Activated CD4-positive, alpha-beta T cell treated with anti-CD3 and anti-CD28 coated beads, Interleukin-2, amount 10 ng/mL, durations not matched to agents 7 days and 5 days (primary cell): ENCODE data around the gene FBXW8. TPM values are rescaled to one million over a fixed set of nuclear protein-coding genes. Genes with fewer than 3 reads are reported as not detected.

Experiments used
- CTCF ChIA-PET: fragments of 350-600 bp; sonication (Branson Sonifier 250); formaldehyde crosslinking; loops from one replicate; lab custom pipeline; 2021; ENCODE audit warnings: antibody characterized with exemption; lab: Charles Lee
- POLR2A ChIA-PET: fragments of 350-600 bp; sonication (Branson Sonifier 250); formaldehyde crosslinking; loops from one replicate; lab custom pipeline; 2021; ENCODE audit warnings: antibody characterized with exemption; lab: Charles Lee
- DNase-seq: peaks from one replicate; pipeline ENCODE4 v3.0.0-alpha.2; 2020
- H3K27ac Mint-ChIP-seq: one replicate; pipeline ENCODE4 v1.8.0; 2021; ENCODE audit warnings: mild to moderate bottlenecking, moderate library complexity, mixed read lengths
- H3K27me3 Mint-ChIP-seq: one replicate; pipeline ENCODE4 v1.8.0; 2021; ENCODE audit warnings: mixed read lengths
- H3K36me3 Mint-ChIP-seq: one replicate; pipeline ENCODE4 v1.8.0; 2021; ENCODE audit warnings: low read depth, mixed read lengths
- H3K4me1 Mint-ChIP-seq: one replicate; pipeline ENCODE4 v1.8.0; 2021; ENCODE audit warnings: mixed read lengths
- H3K4me3 Mint-ChIP-seq: one replicate; pipeline ENCODE4 v1.8.0; 2021; ENCODE audit warnings: mild to moderate bottlenecking, moderate library complexity, mixed read lengths
- H3K9me3 Mint-ChIP-seq: one replicate; pipeline ENCODE4 v1.8.0; 2021; ENCODE audit warnings: mixed read lengths
- total RNA-seq, 2 experiments: library from RNA; stranded (reverse); gene quantifications; one replicate each; pipeline ENCODE4 v1.2.3, GENCODE V29; 2021

FBXW8 gene
- total RNA-seq, 2 experiments from 2014 or later = 12.5 to 13.2 TPM

DNA sequence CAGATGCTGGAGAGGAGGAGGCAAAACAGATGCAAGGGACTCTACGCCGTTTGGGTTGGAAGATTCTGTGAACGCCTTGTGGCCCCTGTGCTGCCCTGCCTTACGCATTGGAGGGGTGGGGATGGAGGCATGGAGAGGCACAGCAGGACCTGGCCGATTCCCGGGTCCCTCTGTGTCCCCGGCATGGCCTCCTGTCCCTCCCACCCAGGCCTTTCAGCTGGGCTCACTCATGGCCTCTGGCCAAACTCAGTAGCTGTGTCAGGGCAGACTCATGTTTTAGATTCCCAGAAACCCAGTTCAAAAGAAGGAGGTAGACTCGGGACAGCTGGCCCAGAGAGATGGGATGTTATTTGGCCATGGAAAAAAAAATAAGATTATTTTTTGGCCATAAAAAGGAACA, 148.4 kb downstream of the FBXW8 start:
- no peak for DNase-seq
- H3K36me3 Mint-ChIP-seq = peaks cover 3% of the 10 kb centered on the region
- H3K27ac Mint-ChIP-seq = no peak overlapping the region
- CTCF ChIA-PET = interaction anchor here (0.6 kb wide), 1 partner anchor 9 kb away, joined by 4 read pairs; no protein-coding TSS in a partner anchor
- H3K27me3 Mint-ChIP-seq = no peaks in the 10 kb centered on the region
- H3K4me1 Mint-ChIP-seq = peaks cover 32% of the 10 kb centered on the region
- POLR2A ChIA-PET = no interaction called here
- H3K4me3 Mint-ChIP-seq = no peak overlapping the region
- H3K9me3 Mint-ChIP-seq = no peaks in the 10 kb centered on the region

DNA sequence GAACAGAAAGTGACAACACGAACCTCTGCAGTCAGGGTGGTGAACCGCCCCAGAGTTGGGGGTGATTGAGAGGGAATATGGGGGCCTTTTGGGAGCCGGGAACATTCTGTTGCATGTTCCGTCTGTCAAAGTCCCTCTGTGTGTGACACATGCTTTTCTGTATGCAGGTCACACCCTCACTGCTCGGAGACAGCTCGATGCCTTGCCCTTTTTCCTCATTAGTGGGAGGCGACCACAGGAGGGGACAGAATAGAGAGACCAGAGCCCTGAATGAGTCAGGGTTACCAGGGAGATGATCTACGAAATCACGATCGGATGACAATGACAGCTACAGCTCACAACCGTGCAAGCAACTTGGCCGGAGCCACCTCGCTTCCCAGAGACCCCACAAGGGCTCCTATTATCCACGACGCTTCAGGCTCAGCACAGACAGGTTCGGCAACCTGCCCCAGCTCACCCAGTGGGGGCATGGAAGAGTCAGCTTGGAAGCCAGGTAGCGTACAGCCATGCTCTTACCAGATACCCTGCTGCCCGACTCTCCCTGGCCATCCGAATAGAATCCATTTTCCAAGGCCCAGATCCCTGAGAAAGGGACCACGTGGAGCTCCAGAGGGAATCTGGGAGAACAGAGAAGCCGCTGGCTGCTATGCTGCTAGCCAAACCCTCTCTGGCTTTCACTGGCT, 149.6 kb downstream of the FBXW8 start:
- POLR2A ChIA-PET = no interaction called here
- H3K4me3 Mint-ChIP-seq = no peak overlapping the region
- H3K4me1 Mint-ChIP-seq = peaks cover 45% of the 10 kb centered on the region
- CTCF ChIA-PET = interaction anchor here (1.0 kb wide), 1 partner anchor 12 kb away, joined by 3 read pairs; no protein-coding TSS in a partner anchor
- H3K9me3 Mint-ChIP-seq = no peaks in the 10 kb centered on the region
- no peak for DNase-seq
- no peaks in the 10 kb centered on the region for H3K27me3 Mint-ChIP-seq
- H3K36me3 Mint-ChIP-seq = peaks cover 3% of the 10 kb centered on the region
- no peak overlapping the region for H3K27ac Mint-ChIP-seq

DNA sequence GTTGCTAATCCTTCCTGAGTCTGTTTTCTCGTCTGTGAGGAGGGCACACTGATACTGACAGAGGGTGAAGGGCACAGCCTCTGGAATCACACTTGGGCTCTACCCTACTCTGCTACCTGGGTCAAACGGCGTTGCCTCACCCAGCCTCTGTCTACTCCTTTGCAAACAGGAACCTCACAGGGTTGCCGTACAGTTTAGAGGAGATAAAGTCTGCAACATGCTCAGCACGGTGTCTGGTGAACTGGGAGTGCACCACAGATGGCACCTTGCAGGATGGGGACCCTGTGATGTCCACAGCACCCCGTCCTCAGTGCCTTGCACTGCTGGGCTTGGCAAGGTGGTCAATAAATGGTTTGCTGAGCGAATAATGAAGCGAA, 150.2 kb downstream of the FBXW8 start:
- Mint-ChIP-seq H3K9me3 (no peaks in the 10 kb centered on the region), H3K4me3 (no peak overlapping the region), H3K27ac (no peak overlapping the region), H3K4me1 (peaks cover 48% of the 10 kb centered on the region), H3K36me3 (peaks cover 3% of the 10 kb centered on the region), H3K27me3 (no peaks in the 10 kb centered on the region)
- DNase-seq = no peak
- CTCF ChIA-PET = interaction anchor here (1.0 kb wide), 1 partner anchor 12 kb away, joined by 3 read pairs; no protein-coding TSS in a partner anchor
- POLR2A ChIA-PET = no interaction called here

DNA sequence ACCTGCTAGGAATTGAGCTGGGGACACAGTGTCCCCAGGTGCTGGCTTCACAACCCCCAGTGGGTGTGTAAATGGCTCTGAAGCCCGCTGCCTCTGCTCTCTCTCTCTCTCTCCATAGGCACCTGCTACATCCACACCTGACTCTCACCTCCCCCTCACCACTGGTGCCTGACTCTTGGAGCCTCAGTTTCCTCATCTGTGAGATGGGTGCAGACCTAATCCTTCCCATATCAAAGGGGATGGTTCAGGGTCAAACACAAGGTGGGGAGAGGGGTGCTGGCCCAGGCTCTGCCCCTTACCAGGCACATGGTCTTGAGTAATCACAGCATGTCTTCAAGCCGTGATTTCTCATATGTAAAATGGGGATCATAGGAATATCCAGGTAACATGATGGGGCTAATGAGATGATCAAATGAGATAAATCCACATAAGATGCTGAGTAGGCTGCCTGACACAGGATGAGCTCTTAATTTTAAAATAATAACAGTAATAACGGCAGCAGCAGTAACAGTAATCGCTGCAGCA, 150.9 kb downstream of the FBXW8 start:
- H3K27ac Mint-ChIP-seq = no peak overlapping the region
- H3K27me3 Mint-ChIP-seq = no peaks in the 10 kb centered on the region
- DNase-seq = no peak
- H3K4me3 Mint-ChIP-seq = no peak overlapping the region
- peaks cover 3% of the 10 kb centered on the region for H3K36me3 Mint-ChIP-seq
- peaks cover 52% of the 10 kb centered on the region for H3K4me1 Mint-ChIP-seq
- ChIA-PET CTCF (interaction anchor here (0.6 to 0.9 kb wide), 5 partner anchors 11 to 1651 kb away, joined by 3 to 4 read pairs (median 3); no protein-coding TSS in a partner anchor), POLR2A (no interaction called here)
- H3K9me3 Mint-ChIP-seq = no peaks in the 10 kb centered on the region

DNA sequence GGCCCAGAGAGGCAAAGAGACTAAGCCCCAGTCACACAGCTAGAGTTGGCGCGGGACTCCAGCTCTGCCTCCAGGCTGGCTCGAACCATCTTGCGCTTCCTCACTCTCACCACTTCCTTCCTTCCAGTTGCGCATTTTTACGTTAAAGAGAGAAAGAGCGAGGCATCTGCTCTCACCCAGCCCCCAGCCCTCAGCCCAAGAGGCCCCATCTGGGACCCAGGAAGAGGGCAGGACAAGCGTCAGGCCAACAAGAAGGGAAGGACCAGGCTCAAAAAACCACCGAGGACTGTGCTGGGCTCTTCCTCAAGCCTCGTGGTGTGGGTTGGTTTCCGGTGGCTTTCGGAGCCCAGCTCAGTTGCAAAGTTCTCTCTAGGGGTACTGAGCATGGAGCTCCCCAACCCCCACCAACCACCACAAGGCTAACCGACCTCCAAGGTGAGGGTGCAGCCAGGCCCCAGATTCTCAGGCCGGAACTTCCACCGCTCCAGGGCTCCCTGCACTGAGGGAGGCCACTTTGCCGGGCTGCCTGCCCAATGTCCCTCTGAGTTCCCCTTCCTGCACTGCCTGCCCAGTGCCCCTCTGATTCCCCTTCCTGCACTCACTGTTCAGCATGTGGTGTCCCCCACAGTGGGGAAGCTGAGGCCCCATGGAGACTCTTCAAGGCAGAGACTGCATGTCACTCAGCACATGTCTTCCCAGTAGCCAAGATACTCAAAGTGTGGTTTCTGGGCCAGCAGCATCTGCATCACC, 152.6 kb downstream of the FBXW8 start:
- peaks cover 54% of the 10 kb centered on the region for H3K4me1 Mint-ChIP-seq
- CTCF ChIA-PET = interaction anchor here (0.6 to 1.5 kb wide), 3 partner anchors 24 to 1001 kb away, joined by 3 to 5 read pairs (median 4); no protein-coding TSS in a partner anchor
- peak; percentile 58 for DNase-seq

DNA sequence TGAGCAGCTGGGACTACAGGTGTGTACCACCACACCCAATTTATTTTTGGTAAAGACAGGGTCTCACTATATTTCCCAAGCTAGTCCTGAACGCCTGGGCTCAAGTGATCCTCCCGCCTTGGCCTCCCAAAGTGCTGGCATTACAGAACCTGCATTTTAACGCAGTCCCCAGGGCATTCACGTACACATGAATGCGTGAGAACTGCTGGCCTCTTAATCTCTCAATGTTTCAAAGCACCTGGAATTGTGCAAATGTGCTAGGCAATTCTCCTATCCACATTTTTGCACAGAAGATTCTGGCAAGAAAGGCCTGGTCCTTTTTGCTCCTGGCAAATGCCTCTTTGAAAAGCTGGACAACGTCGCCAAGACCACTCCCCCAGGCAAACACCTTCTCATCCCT, 153.3 kb downstream of the FBXW8 start:
- H3K27me3 Mint-ChIP-seq = no peaks in the 10 kb centered on the region
- peaks cover 54% of the 10 kb centered on the region for H3K4me1 Mint-ChIP-seq
- ChIA-PET POLR2A (no interaction called here), CTCF (interaction anchor here (0.6 to 1.5 kb wide), 4 partner anchors 14 to 1002 kb away, joined by 3 to 5 read pairs (median 4); no protein-coding TSS in a partner anchor)
- H3K36me3 Mint-ChIP-seq = no peaks in the 10 kb centered on the region
- H3K4me3 Mint-ChIP-seq = no peak overlapping the region
- H3K27ac Mint-ChIP-seq = peak overlapping the region; percentile 96
- no peak for DNase-seq
- no peaks in the 10 kb centered on the region for H3K9me3 Mint-ChIP-seq

More for the DNA sequence above, 152.6 kb downstream of the FBXW8 start:
- Mint-ChIP-seq H3K36me3 (no peaks in the 10 kb centered on the region), H3K4me3 (peak overlapping the region; percentile 59), H3K27me3 (no peaks in the 10 kb centered on the region), H3K27ac (peak overlapping the region; percentile 96), H3K9me3 (no peaks in the 10 kb centered on the region)
- POLR2A ChIA-PET = interaction anchor here (0.6 to 1.0 kb wide), 2 partner anchors 71 to 299 kb away, joined by 3 read pairs; no protein-coding TSS in a partner anchor

DNA sequence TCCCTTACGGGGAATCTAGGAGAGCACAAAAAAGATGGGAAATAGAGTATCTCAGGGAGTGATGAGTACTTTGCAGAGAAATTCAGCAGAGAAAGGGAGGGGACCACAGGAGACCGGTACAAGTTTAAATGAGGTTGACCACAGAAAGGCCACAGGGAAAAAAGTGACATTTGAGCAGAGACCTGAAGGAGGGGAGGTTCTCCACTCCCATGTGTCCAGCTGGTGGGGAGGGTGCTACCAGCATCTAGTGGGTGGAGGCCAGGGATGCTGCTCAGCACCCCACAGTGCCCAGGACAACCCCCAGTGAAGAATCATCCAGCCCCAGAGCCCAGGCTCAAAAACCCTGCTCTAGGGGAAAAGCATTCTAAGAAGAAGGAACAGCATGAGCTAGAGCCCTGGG, 153.8 kb downstream of the FBXW8 start:
- Mint-ChIP-seq H3K36me3 (no peaks in the 10 kb centered on the region), H3K4me3 (no peak overlapping the region), H3K27ac (peak overlapping the region; percentile 41), H3K27me3 (no peaks in the 10 kb centered on the region), H3K4me1 (peaks cover 54% of the 10 kb centered on the region), H3K9me3 (no peaks in the 10 kb centered on the region)
- CTCF ChIA-PET = interaction anchor here (0.9 to 1.2 kb wide), 3 partner anchors 11 to 56 kb away, joined by 3 to 4 read pairs (median 3); no protein-coding TSS in a partner anchor
- POLR2A ChIA-PET = no interaction called here
- no peak for DNase-seq

DNA sequence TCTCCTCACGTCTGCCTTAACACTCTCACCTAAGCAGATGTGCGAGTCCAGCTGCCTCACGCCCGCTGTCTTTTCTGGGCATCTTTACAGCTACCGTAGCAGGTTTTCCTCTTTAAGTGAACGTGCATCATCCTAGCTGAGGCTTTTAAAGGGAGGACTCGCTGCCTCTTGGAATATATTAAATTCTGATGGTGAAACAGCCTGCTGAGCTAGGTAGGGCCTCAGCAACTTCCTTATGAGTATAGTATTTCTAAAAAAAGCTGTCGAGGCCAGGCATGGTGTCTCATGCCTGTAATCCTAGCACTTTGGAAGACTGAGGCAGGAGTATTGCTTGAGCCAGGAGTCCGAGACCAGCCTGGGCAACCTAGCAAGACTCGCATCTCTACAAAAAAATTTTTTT, 156.3 kb downstream of the FBXW8 start:
- Mint-ChIP-seq H3K9me3 (no peaks in the 10 kb centered on the region), H3K4me1 (peaks cover 49% of the 10 kb centered on the region), H3K27me3 (no peaks in the 10 kb centered on the region), H3K36me3 (no peaks in the 10 kb centered on the region), H3K27ac (no peak overlapping the region), H3K4me3 (no peak overlapping the region)
- CTCF ChIA-PET = interaction anchor here (1.2 kb wide), 1 partner anchor 20 kb away, joined by 3 read pairs; no protein-coding TSS in a partner anchor
- no peak for DNase-seq
- POLR2A ChIA-PET = no interaction called here

DNA sequence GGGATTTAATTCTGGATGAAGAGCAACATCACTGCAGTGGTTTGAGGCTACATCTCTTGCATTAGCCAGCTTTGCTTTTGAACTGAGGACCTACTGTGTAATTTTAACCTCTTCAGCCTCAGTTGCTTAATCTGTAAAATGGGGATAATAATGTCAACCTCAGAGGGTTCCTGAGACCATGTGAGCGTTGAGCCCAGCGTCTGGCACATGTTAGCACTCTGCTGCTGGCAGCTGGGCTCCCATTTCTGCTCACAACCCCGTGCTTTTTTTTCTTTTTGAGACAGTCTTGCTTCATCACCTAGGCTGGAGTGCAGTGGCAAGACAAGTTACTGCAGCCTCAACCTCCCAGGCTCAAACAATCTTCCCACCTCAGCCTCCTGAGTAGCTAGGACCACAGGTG, 156.9 kb downstream of the FBXW8 start:
- no peak for DNase-seq
- H3K4me1 Mint-ChIP-seq = peaks cover 44% of the 10 kb centered on the region
- H3K4me3 Mint-ChIP-seq = no peak overlapping the region
- CTCF ChIA-PET = interaction anchor here (1.2 kb wide), 1 partner anchor 20 kb away, joined by 3 read pairs; no protein-coding TSS in a partner anchor
- no peak overlapping the region for H3K27ac Mint-ChIP-seq
- H3K36me3 Mint-ChIP-seq = no peaks in the 10 kb centered on the region
- H3K9me3 Mint-ChIP-seq = no peaks in the 10 kb centered on the region
- POLR2A ChIA-PET = no interaction called here
- no peaks in the 10 kb centered on the region for H3K27me3 Mint-ChIP-seq

DNA sequence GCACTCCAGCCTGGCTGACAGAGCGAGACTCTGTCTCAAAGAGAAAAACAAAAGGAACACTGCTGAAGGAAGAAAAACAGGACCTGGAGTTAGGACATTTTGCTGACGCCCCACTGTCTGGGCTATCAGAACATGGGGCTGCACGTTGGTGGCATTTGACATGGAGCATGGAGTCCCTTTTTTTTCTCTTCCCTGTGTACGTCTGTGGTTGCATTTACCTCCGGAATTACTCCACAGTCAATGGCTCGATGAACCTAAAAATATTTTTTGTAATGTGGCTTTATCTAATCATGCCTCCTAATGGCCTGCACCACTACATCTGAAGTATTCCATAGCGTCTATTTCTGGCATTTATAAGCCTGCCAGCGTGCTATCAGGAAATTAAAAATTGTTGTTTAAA, 157.7 kb downstream of the FBXW8 start:
- ChIA-PET CTCF (interaction anchor here (1.2 kb wide), 1 partner anchor 19 kb away, joined by 3 read pairs; no protein-coding TSS in a partner anchor), POLR2A (no interaction called here)
- no peak overlapping the region for H3K4me3 Mint-ChIP-seq

DNA sequence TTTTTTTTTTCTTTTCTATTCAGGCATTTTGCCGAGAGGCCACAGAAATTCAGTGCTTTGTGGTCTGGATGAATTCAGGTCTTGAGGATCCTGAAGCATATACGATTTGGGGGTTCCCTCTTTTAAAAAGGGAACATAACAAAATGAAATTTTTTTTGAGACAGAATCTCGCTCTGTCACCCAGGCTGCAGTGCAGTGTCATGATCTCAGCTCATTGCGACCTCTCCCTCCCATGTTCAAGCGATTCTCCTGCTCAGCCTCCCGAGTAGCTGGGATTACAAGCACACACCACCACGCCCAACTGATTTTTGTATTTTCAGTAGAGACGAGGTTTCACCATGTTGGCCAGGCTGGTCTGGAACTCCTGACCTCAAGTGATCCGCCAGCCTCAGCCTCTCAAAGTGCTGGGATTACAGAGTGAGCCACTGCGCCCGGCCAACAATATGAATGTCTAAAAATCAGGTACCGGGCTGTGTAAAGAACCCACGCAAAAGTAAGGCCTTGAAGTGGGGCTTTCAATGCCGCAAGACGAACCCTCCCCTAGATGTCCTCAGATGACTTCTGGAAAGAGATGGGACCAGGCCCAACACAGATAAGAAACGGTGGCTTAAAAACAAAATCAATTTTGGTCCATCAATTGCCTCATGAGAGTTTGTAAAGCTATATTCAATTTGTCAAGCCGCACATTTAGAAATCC, 158.5 kb downstream of the FBXW8 start:
- Mint-ChIP-seq H3K4me1 (peaks cover 28% of the 10 kb centered on the region), H3K36me3 (no peaks in the 10 kb centered on the region), H3K27ac (no peak overlapping the region), H3K27me3 (no peaks in the 10 kb centered on the region), H3K4me3 (no peak overlapping the region), H3K9me3 (no peaks in the 10 kb centered on the region)
- ChIA-PET CTCF (no interaction called here), POLR2A (no interaction called here)
- DNase-seq = no peak

More for the DNA sequence above, 157.7 kb downstream of the FBXW8 start:
- Mint-ChIP-seq H3K27me3 (no peaks in the 10 kb centered on the region), H3K27ac (no peak overlapping the region), H3K36me3 (no peaks in the 10 kb centered on the region), H3K4me1 (peaks cover 36% of the 10 kb centered on the region), H3K9me3 (no peaks in the 10 kb centered on the region)
- no peak for DNase-seq
